LHCN-M2 (cell line): ENCODE measurements around the gene CNOT1. TPM values are rescaled to one million over a fixed set of nuclear protein-coding genes. Genes with fewer than 3 reads are reported as not detected.
A peak's percentile ranks its signal among the peaks of the same experiment; 100 is the strongest.
"Not testable (repeated sequence)": the region's sequence is repeated elsewhere in the genome, so short reads cannot be mapped to it uniquely, and the experiment has no call there.

ENCODE experiments used
- DNase-seq: peaks from one replicate; pipeline ENCODE4 v3.0.0-alpha.2; 2012; ENCODE audit warnings: low read depth
- polyA plus RNA-seq: library from polyadenylated mRNA; unstranded; fragments of >200 nt; gene quantifications from one replicate; pipeline ENCODE4 v1.2.1, GENCODE V29; 2012; ENCODE audit warnings: missing spikeins
- total RNA-seq: library from RNA; depleted of rRNA; stranded (reverse); fragments of >200 nt; gene quantifications from 2 replicates; pipeline ENCODE4 v1.2.3, GENCODE V29; 2014; rRNA removed

CNOT1 gene
- 101 and 113 TPM in 2 replicates for total RNA-seq
- polyA plus RNA-seq, result 54.5 TPM

- peak; percentile 99 for DNase-seq
These were observed at the start of gene CNOT1 for GRCh38 chr16:58629733-58630640. TSS of gene CNOT1 (minus strand) at chr16:58629826. CDS start at chr16:58599337, 30,489 bp downstream.

GRCh38 chr16:58678716-58679115, 49.1 kb upstream of the CNOT1 start:
- peak; percentile 17 for DNase-seq

GRCh38 chr16:58678269-58678668, 48.6 kb upstream of the CNOT1 start:
- no peak for DNase-seq

- no peak for DNase-seq
These were observed 41.4 kb upstream of the CNOT1 start for GRCh38 chr16:58670946-58671583.

- no peak for DNase-seq
These were observed 40.6 kb upstream of the CNOT1 start for GRCh38 chr16:58670177-58670576.

GRCh38 chr16:58665200-58665599, 35.6 kb upstream of the CNOT1 start:
- DNase-seq, result no peak

GRCh38 chr16:58661199-58661830, 31.7 kb upstream of the CNOT1 start:
- DNase-seq, result peak; percentile 87

GRCh38 chr16:58659911-58660310, 30.3 kb upstream of the CNOT1 start:
- DNase-seq, result not testable (repeated sequence)

GRCh38 chr16:58658796-58659211, 29.2 kb upstream of the CNOT1 start:
- peak; percentile 51 for DNase-seq

- DNase-seq, result no peak
These were observed 27.3 kb upstream of the CNOT1 start for GRCh38 chr16:58656899-58657298.

- DNase-seq, result no peak
These were observed 25.6 kb upstream of the CNOT1 start for GRCh38 chr16:58655215-58655596.

GRCh38 chr16:58654560-58655214, 25.1 kb upstream of the CNOT1 start:
- no peak for DNase-seq

GRCh38 chr16:58652741-58653140, 23.1 kb upstream of the CNOT1 start:
- peak; percentile 50 for DNase-seq

GRCh38 chr16:58651965-58652348, 22.3 kb upstream of the CNOT1 start:
- DNase-seq, result peak; percentile 33

- no peak for DNase-seq
These were observed 20.1 kb upstream of the CNOT1 start for GRCh38 chr16:58649707-58650106.

- no peak for DNase-seq
These were observed 17.5 kb upstream of the CNOT1 start for GRCh38 chr16:58647107-58647506.

GRCh38 chr16:58644765-58645487, 15.3 kb upstream of the CNOT1 start:
- DNase-seq, result no peak

GRCh38 chr16:58644108-58644507, 14.5 kb upstream of the CNOT1 start:
- DNase-seq, result no peak

GRCh38 chr16:58640949-58641348, 11.3 kb upstream of the CNOT1 start:
- no peak for DNase-seq

- no peak for DNase-seq
These were observed 10.2 kb upstream of the CNOT1 start for GRCh38 chr16:58639836-58640235.

- DNase-seq, result no peak
These were observed 9.6 kb upstream of the CNOT1 start for GRCh38 chr16:58639230-58639629.
